Measurements from ENCODE around the gene PDIA2.

GRCh38 chr16:287981-288920 lies 5.3 kb downstream of the PDIA2 start:
- no peak for TF ChIP-seq ZFP3 (CRISPR knock-in tag; IDR thresholded peaks at IDR 0.05)
- TF ChIP-seq ZNF70 (CRISPR knock-in tag; IDR thresholded peaks at IDR 0.05): no peak
- TF ChIP-seq PATZ1 (CRISPR knock-in tag; IDR thresholded peaks at IDR 0.05; ENCODE audit: borderline replicate concordance): no peak
- TF ChIP-seq GLIS3 (CRISPR knock-in tag; IDR thresholded peaks at IDR 0.05): no peak
- TF ChIP-seq BACH2 (CRISPR knock-in tag; IDR thresholded peaks at IDR 0.05; ENCODE audit: borderline replicate concordance): no peak
- TF ChIP-seq ZFP30 (CRISPR knock-in tag; IDR thresholded peaks at IDR 0.05): no peak
- TF ChIP-seq TOX (CRISPR knock-in tag; IDR thresholded peaks at IDR 0.05; ENCODE audit: borderline replicate concordance): no peak
- TF ChIP-seq ESRRG (CRISPR knock-in tag; IDR thresholded peaks at IDR 0.05): no peak
- no peak for TF ChIP-seq RARB (CRISPR knock-in tag; IDR thresholded peaks at IDR 0.05)
- TF ChIP-seq, protein P1, sequence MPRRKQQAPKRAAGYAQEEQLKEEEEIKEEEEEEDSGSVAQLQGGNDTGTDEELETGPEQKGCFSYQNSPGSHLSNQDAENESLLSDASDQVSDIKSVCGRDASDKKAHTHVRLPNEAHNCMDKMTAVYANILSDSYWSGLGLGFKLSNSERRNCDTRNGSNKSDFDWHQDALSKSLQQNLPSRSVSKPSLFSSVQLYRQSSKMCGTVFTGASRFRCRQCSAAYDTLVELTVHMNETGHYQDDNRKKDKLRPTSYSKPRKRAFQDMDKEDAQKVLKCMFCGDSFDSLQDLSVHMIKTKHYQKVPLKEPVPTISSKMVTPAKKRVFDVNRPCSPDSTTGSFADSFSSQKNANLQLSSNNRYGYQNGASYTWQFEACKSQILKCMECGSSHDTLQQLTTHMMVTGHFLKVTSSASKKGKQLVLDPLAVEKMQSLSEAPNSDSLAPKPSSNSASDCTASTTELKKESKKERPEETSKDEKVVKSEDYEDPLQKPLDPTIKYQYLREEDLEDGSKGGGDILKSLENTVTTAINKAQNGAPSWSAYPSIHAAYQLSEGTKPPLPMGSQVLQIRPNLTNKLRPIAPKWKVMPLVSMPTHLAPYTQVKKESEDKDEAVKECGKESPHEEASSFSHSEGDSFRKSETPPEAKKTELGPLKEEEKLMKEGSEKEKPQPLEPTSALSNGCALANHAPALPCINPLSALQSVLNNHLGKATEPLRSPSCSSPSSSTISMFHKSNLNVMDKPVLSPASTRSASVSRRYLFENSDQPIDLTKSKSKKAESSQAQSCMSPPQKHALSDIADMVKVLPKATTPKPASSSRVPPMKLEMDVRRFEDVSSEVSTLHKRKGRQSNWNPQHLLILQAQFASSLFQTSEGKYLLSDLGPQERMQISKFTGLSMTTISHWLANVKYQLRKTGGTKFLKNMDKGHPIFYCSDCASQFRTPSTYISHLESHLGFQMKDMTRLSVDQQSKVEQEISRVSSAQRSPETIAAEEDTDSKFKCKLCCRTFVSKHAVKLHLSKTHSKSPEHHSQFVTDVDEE (CRISPR knock-in tag; IDR thresholded peaks at IDR 0.05): no peak

Measured in SK-N-SH treated with all-trans-retinoic acid at 6 μM for 48 hours (cell line).